ENCODE results near the gene CFB.

CFB gene

GRCh38 chr6:31968326-31968725 lies 22.4 kb downstream of the CFB start:
- no peaks in the 10 kb centered on the region for H3K9me3 ChIP-seq (ENCODE audit: control insufficient read depth, insufficient read depth, low read depth, low read length)
- CTCF ChIA-PET: interaction anchor here (2.0 kb wide), 1 partner anchor 16 kb away, joined by 7 read pairs; no protein-coding TSS in a partner anchor
- no peak overlapping the region for H3K27ac ChIP-seq (ENCODE audit: extremely low read depth, low read depth, low read length)
- H3K36me3 ChIP-seq (ENCODE audit: control insufficient read depth in 2 of 2, insufficient read depth in 1 of 2, low read length in 2 of 2): peaks cover 13 to 77% of the 10 kb centered on the region in 2 experiments; a peak in 2 of 3 replicates
- no peak overlapping the region for H3K4me3 ChIP-seq (ENCODE audit: low read depth, low read length)
- peaks cover 5% of the 10 kb centered on the region for H3K4me1 ChIP-seq (ENCODE audit: control insufficient read depth, insufficient read depth, low read length)
- no peak for TF ChIP-seq ZNF202 (tag by site-specific recombination; IDR thresholded peaks at IDR 0.05; ENCODE audit: borderline replicate concordance)
- TF ChIP-seq ZNF501 (tag by site-specific recombination; IDR thresholded peaks at IDR 0.05): no peak
- TF ChIP-seq ZNF785 (tag by site-specific recombination; IDR thresholded peaks at IDR 0.05): no peak
- TF ChIP-seq ZXDB (tag by site-specific recombination; IDR thresholded peaks at IDR 0.05): no peak
- TF ChIP-seq, protein P1, sequence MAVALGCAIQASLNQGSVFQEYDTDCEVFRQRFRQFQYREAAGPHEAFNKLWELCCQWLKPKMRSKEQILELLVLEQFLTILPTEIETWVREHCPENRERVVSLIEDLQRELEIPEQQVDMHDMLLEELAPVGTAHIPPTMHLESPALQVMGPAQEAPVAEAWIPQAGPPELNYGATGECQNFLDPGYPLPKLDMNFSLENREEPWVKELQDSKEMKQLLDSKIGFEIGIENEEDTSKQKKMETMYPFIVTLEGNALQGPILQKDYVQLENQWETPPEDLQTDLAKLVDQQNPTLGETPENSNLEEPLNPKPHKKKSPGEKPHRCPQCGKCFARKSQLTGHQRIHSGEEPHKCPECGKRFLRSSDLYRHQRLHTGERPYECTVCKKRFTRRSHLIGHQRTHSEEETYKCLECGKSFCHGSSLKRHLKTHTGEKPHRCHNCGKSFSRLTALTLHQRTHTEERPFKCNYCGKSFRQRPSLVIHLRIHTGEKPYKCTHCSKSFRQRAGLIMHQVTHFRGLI (tag by site-specific recombination; IDR thresholded peaks at IDR 0.05): no peak
- TF ChIP-seq ZNF398 (tag by site-specific recombination; IDR thresholded peaks at IDR 0.05): no peak
- no peak for TF ChIP-seq ZFP37 (tag by site-specific recombination; IDR thresholded peaks at IDR 0.05)
- no peak for TF ChIP-seq SP2 (tag by site-specific recombination; IDR thresholded peaks at IDR 0.05)
- no peak for TF ChIP-seq ZNF157 (tag by site-specific recombination; IDR thresholded peaks at IDR 0.05)
- TF ChIP-seq ZEB2 (tag by site-specific recombination; IDR thresholded peaks at IDR 0.05): no peak
- no peak for TF ChIP-seq PATZ1 (tag by site-specific recombination; IDR thresholded peaks at IDR 0.05)
- no peak for TF ChIP-seq ZNF544 (tag by site-specific recombination; IDR thresholded peaks at IDR 0.05)
- TF ChIP-seq ZNF140 (tag by site-specific recombination; IDR thresholded peaks at IDR 0.05): no peak
- TF ChIP-seq ZBTB7A (tag by site-specific recombination; IDR thresholded peaks at IDR 0.05; ENCODE audit: low read depth): no peak
- TF ChIP-seq ZNF211 (tag by site-specific recombination; IDR thresholded peaks at IDR 0.05; ENCODE audit: low read depth): no peak
- no peak for TF ChIP-seq ZNF26 (tag by site-specific recombination; IDR thresholded peaks at IDR 0.05)
- TF ChIP-seq ZFP3 (tag by site-specific recombination; IDR thresholded peaks at IDR 0.05; ENCODE audit: low read depth): no peak
- POLR2A ChIA-PET: interaction anchor here (0.8 to 1.6 kb wide), 3 partner anchors 9 to 141 kb away, joined by 3 to 8 read pairs (median 3); partner anchors contain the start of genes HSPA1B, NELFE and SKIC2

Data from HEK293 (cell line).